Thyroid gland (tissue), 4 donors: ENCODE measurements around the gene MED8. TPM values are rescaled to one million over a fixed set of nuclear protein-coding genes. Genes with fewer than 3 reads are reported as not detected.
A peak's percentile ranks its signal among the peaks of the same experiment; 100 is the strongest.

ENCODE experiments used
- DNase-seq, 2 donors: peaks; one replicate each; pipeline ENCODE4 v3.0.0-alpha.2; 2019
- H3K27ac ChIP-seq, 3 donors: fragments of 200-600 bp; sonication (generic); 1 replicate in 2 of 3; 2 replicates in 1 of 3; pipeline ENCODE4 v1.5.1; 2016 to 2019; ENCODE audit warnings: mild to moderate bottlenecking in 1 of 3, moderate library complexity in 1 of 3
- H3K27me3 ChIP-seq: fragments of 200-600 bp; sonication (generic); one replicate; pipeline ENCODE4 v1.5.1; 2019
- H3K36me3 ChIP-seq, 2 donors: fragments of 200-600 bp; sonication (generic); one replicate each; pipeline ENCODE4 v1.5.1; 2016 to 2019
- H3K4me1 ChIP-seq, 2 donors: fragments of 200-600 bp; sonication (generic); one replicate each; pipeline ENCODE4 v1.5.1; 2017 to 2019
- H3K4me3 ChIP-seq, 3 donors: fragments of 200-600 bp; sonication (generic); replicated peaks in 1 of 3; 1 replicate in 2 of 3; 2 replicates in 1 of 3; pipeline ENCODE4 v1.5.1; 2016; ENCODE audit warnings: mild to moderate bottlenecking in 1 of 3
- H3K9me3 ChIP-seq: fragments of 200-600 bp; sonication (generic); one replicate; pipeline ENCODE4 v1.5.1; 2017
- CTCF ChIP-seq, 6 experiments: fragments of 200-600 bp in 3 of 6; fragments of 450-650 bp in 3 of 6; sonication (generic) in 3 of 6; IDR thresholded peaks; one replicate each; pipeline ENCODE4 v1.5.1; 2016 to 2019; ENCODE audit warnings: antibody characterized with exemption in 6 of 6, mild to moderate bottlenecking in 2 of 6, inconsistent platforms in 1 of 6, moderate library complexity in 1 of 6
- POLR2A ChIP-seq, 2 donors: fragments of 450-650 bp; IDR thresholded peaks; one replicate each; pipeline ENCODE4 v1.6.1; 2017; ENCODE audit warnings: antibody characterized with exemption in 2 of 2, mild to moderate bottlenecking in 2 of 2, moderate library complexity in 1 of 2
- WGBS, 2 donors: methylation state at CpG; one replicate each; pipeline ENCODE4 v1.1.5; 2017; 5-methylcytosine and 5-hydroxymethylcytosine counted together
- intact Hi-C: fragments of 100-400 bp; cut with DNase I; formaldehyde crosslinking; loops from one replicate; pipeline ENCODE4 v1.15.1; 2023
- total RNA-seq, 4 donors: library from RNA; depleted of rRNA; stranded (reverse); fragments of >200 nt; gene quantifications; one replicate each; pipeline ENCODE4 v1.2.3, GENCODE V29; 2016

Gene MED8
- total RNA-seq, 4 donors from 2014 or later = 37.7 to 48.6 (median 45.3) TPM

DNA sequence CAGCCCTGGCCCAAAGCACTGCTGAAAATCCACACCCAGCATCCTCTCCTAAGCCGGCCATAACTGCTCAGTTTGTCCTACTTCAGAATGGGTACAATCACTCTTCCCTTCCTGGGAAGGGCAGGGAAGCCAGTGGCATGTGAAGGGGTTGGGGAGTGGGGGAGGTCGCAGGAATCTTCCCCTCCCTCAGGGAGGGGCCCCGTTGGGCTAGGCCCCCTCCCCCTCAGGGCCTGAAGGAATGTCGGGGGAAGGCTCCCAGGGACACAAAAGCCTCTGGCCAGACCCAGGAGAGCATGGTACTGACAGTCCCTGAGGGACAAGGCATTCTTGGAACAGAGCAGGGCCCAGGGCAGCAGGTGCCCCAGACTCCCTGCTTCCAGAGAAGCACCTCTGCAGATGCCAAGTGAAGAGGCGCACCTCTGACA lies 23.0 kb downstream of the MED8 start:
- Histone ChIP-seq H3K27ac (peak overlapping the region; percentile 89 to 97 (median 90)), H3K4me3 (peak overlapping the region in 2 of 3 donors; percentile 71 to 85), H3K4me1 (peaks cover 26 to 31% of the 10 kb centered on the region in 2 donors), H3K27me3 (no peaks in the 10 kb centered on the region), H3K9me3 (no peaks in the 10 kb centered on the region), H3K36me3 (peaks cover 31 to 34% of the 10 kb centered on the region in 2 donors)
- TF ChIP-seq POLR2A (IDR thresholded peaks at IDR 0.05) = no peak
- no peak for TF ChIP-seq CTCF (IDR thresholded peaks at IDR 0.05)
- intact Hi-C loops = no loop called here
- peak; percentile 25 to 31 for DNase-seq
- WGBS, 2 donors = 27 to 35% methylated on average over 3 to 5 of the region's 5 CpGs

GRCh38 chr1:43366179-43366578 lies 23.4 kb downstream of the MED8 start:
- H3K4me3 ChIP-seq = peak overlapping the region in 1 of 3 donors; percentile 85
- H3K9me3 ChIP-seq = no peaks in the 10 kb centered on the region
- H3K36me3 ChIP-seq = peaks cover 31 to 34% of the 10 kb centered on the region in 2 donors
- peaks cover 26 to 31% of the 10 kb centered on the region in 2 donors for H3K4me1 ChIP-seq
- intact Hi-C loops = no loop called here
- peak; percentile 79 to 86 for DNase-seq
- 28 to 33% methylated on average over 9 of the region's 11 CpGs for WGBS, 2 donors
- TF ChIP-seq CTCF (IDR thresholded peaks at IDR 0.05) (no peak), POLR2A (IDR thresholded peaks at IDR 0.05) (peak in 1 of 2 donors; percentile 72)
- peak overlapping the region; percentile 89 to 97 (median 90) for H3K27ac ChIP-seq
- no peaks in the 10 kb centered on the region for H3K27me3 ChIP-seq

DNA sequence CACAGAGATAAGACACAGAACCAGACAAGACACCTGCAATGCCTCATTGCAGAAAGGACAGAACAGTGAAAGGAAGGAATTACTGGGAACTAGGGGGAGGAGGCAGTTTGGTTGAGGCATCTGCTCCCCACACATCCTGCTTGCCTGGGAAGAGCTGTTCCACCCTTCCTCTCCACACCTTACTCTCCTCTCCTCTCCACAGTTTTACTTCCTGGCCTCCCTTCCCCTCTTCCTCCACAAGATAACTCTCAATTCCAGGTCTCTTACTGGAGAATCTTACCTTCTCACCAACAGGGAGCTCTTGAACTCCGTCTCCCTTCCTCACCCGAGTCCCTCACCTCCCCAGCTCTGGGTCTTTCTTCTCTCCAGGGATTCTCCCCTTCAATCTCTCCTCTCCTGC lies 23.9 kb downstream of the MED8 start:
- Histone ChIP-seq H3K4me3 (peak overlapping the region in 1 of 3 donors; percentile 85), H3K27me3 (no peaks in the 10 kb centered on the region), H3K27ac (peak overlapping the region in 2 of 3 donors; percentile 89 to 97), H3K4me1 (peaks cover 26 to 31% of the 10 kb centered on the region in 2 donors), H3K9me3 (no peaks in the 10 kb centered on the region), H3K36me3 (peaks cover 31 to 34% of the 10 kb centered on the region in 2 donors)
- TF ChIP-seq CTCF (IDR thresholded peaks at IDR 0.05) (no peak), POLR2A (IDR thresholded peaks at IDR 0.05) (no peak)
- intact Hi-C loops = no loop called here
- no peak for DNase-seq
- WGBS, 2 donors = 81 to 91% methylated on average over 2 of the region's 2 CpGs

GRCh38 chr1:43363935-43364525 lies 25.6 kb downstream of the MED8 start:
- 80 to 87% methylated on average over 5 of the region's 5 CpGs for WGBS, 2 donors
- Histone ChIP-seq H3K4me1 (peaks cover 27 to 37% of the 10 kb centered on the region in 2 donors), H3K27me3 (no peaks in the 10 kb centered on the region), H3K9me3 (no peaks in the 10 kb centered on the region), H3K4me3 (no peak overlapping the region), H3K36me3 (peaks cover 31 to 34% of the 10 kb centered on the region in 2 donors), H3K27ac (no peak overlapping the region)
- intact Hi-C loops = no loop called here
- no peak for TF ChIP-seq POLR2A (IDR thresholded peaks at IDR 0.05)
- no peak for TF ChIP-seq CTCF (IDR thresholded peaks at IDR 0.05)
- DNase-seq = no peak

GRCh38 chr1:43363283-43363934 lies 26.2 kb downstream of the MED8 start:
- Histone ChIP-seq H3K36me3 (peaks cover 31 to 34% of the 10 kb centered on the region in 2 donors), H3K27ac (no peak overlapping the region), H3K27me3 (no peaks in the 10 kb centered on the region), H3K9me3 (no peaks in the 10 kb centered on the region), H3K4me1 (peaks cover 21 to 33% of the 10 kb centered on the region in 2 donors), H3K4me3 (no peak overlapping the region)
- 79 to 89% methylated on average over 9 of the region's 9 CpGs for WGBS, 2 donors
- intact Hi-C loops = no loop called here
- no peak for TF ChIP-seq CTCF (IDR thresholded peaks at IDR 0.05)
- TF ChIP-seq POLR2A (IDR thresholded peaks at IDR 0.05) = no peak
- DNase-seq = no peak
